Neural progenitor cell (in vitro differentiated cells): Measurements from ENCODE around the gene KIF24. TPM values are rescaled to one million over a fixed set of nuclear protein-coding genes. Genes with fewer than 3 reads are reported as not detected.
"Not testable (repeated sequence)": the region's sequence is repeated elsewhere in the genome, so short reads cannot be mapped to it uniquely, and the experiment has no call there.

Experiments
- DNase-seq: peaks from one replicate; pipeline ENCODE4 v3.0.0-alpha.2; 2016; ENCODE audit warnings: low spot score
- H2AFZ ChIP-seq: fragments of 200-600 bp; sonication (generic); replicated peaks from 2 replicates; pipeline ENCODE4 v1.6.1; 2016; ENCODE audit warnings: antibody characterized with exemption
- H3F3A ChIP-seq: fragments of 200-600 bp; sonication (generic); 2 replicates; pipeline ENCODE4 v1.6.1; 2016; ENCODE audit warnings: antibody characterized with exemption, low read depth
- H3K27ac ChIP-seq: fragments of 200-600 bp; sonication (generic); 2 replicates; pipeline ENCODE4 v1.5.1; 2016; ENCODE audit warnings: mild to moderate bottlenecking
- H3K27me3 ChIP-seq: fragments of 200-600 bp; sonication (generic); 2 replicates; pipeline ENCODE4 v1.6.1; 2016; ENCODE audit warnings: mild to moderate bottlenecking, moderate library complexity
- H3K36me3 ChIP-seq: fragments of 200-600 bp; sonication (generic); 2 replicates; pipeline ENCODE4 v1.5.1; 2016
- H3K4me1 ChIP-seq: fragments of 200-600 bp; sonication (generic); 2 replicates; pipeline ENCODE4 v1.6.1; 2016; ENCODE audit warnings: mixed run types
- H3K4me2 ChIP-seq: fragments of 200-600 bp; sonication (generic); 2 replicates; pipeline ENCODE4 v1.6.1; 2016
- H3K4me3 ChIP-seq: fragments of 200-600 bp; sonication (generic); 2 replicates; pipeline ENCODE4 v1.5.1; 2016
- H3K79me2 ChIP-seq: fragments of 200-600 bp; sonication (generic); 2 replicates; pipeline ENCODE4 v1.6.1; 2016; ENCODE audit warnings: low read depth
- H3K9ac ChIP-seq: fragments of 200-600 bp; sonication (generic); 2 replicates; pipeline ENCODE4 v1.6.1; 2016
- H3K9me3 ChIP-seq: fragments of 200-600 bp; sonication (generic); 2 replicates; pipeline ENCODE4 v1.5.1; 2016; ENCODE audit warnings: low read depth
- H4K20me1 ChIP-seq: fragments of 200-600 bp; sonication (generic); 2 replicates; pipeline ENCODE4 v1.6.1; 2016; ENCODE audit warnings: low read depth
- H3K27ac Mint-ChIP-seq: 3 replicates; pipeline ENCODE4 v1.8.0; 2021; ENCODE audit warnings: mixed read lengths
- H3K27me3 Mint-ChIP-seq: 2 replicates; pipeline ENCODE4 v1.8.0; 2022; ENCODE audit warnings: low read depth, mild to moderate bottlenecking, inconsistent platforms, moderate library complexity, mixed read lengths; ENCODE audit not compliant: insufficient read depth
- H3K36me3 Mint-ChIP-seq: 3 replicates; pipeline ENCODE4 v1.8.0; 2021; ENCODE audit warnings: mixed read lengths
- H3K4me1 Mint-ChIP-seq: 3 replicates; pipeline ENCODE4 v1.8.0; 2021; ENCODE audit warnings: mixed read lengths
- H3K4me3 Mint-ChIP-seq: 3 replicates; pipeline ENCODE4 v1.8.0; 2021; ENCODE audit warnings: mild to moderate bottlenecking, moderate library complexity, mixed read lengths
- H3K9me3 Mint-ChIP-seq: 3 replicates; pipeline ENCODE4 v1.8.0; 2020; ENCODE audit warnings: mixed read lengths
- CTCF ChIP-seq: fragments of 200-600 bp; sonication (generic); IDR thresholded peaks from 2 replicates; pipeline ENCODE4 v1.5.1; 2017; ENCODE audit warnings: antibody characterized with exemption, mild to moderate bottlenecking
- EZH2 ChIP-seq: fragments of 200-600 bp; sonication (generic); IDR thresholded peaks from 2 replicates; pipeline ENCODE4 v1.6.1; 2017; ENCODE audit warnings: antibody characterized with exemption, mild to moderate bottlenecking, moderate library complexity
- EZH2phosphoT487 ChIP-seq: fragments of 200-600 bp; sonication (generic); IDR thresholded peaks from 2 replicates; pipeline ENCODE4 v1.6.1; 2017; ENCODE audit warnings: antibody characterized with exemption
- total RNA-seq: library from RNA; depleted of rRNA; stranded (reverse); fragments of >200 nt; gene quantifications from 2 replicates; pipeline ENCODE4 v1.2.3, GENCODE V29; 2015; ENCODE audit warnings: low replicate concordance

KIF24 gene
- total RNA-seq, 1 donor from 2014 or later = 9.4 TPM

GRCh38 chr9:34317436-34317835 is 11.6 kb downstream of the KIF24 start:
- TF ChIP-seq EZH2 (no peak), EZH2phosphoT487 (no peak), CTCF (no peak)
- Mint-ChIP-seq H3K9me3 (no peaks in the 10 kb centered on the region), H3K4me3 (no peak overlapping the region), H3K36me3 (peaks cover 5% of the 10 kb centered on the region), H3K4me1 (no peaks in the 10 kb centered on the region), H3K27ac (no peak overlapping the region), H3K27me3 (no peaks in the 10 kb centered on the region)
- no peaks in the 10 kb centered on the region for H3K27me3 ChIP-seq
- no peak overlapping the region for H3K27ac ChIP-seq
- DNase-seq = no peak
- no peaks in the 10 kb centered on the region for H3K79me2 ChIP-seq
- no peak overlapping the region for H3K4me2 ChIP-seq
- H3K9ac ChIP-seq = no peak overlapping the region
- no peaks in the 10 kb centered on the region for H4K20me1 ChIP-seq
- no peak overlapping the region for H3K4me3 ChIP-seq
- no peaks in the 10 kb centered on the region for H3K36me3 ChIP-seq
- no peak overlapping the region for H2AFZ ChIP-seq
- H3K9me3 ChIP-seq = no peaks in the 10 kb centered on the region
- H3K4me1 ChIP-seq = peaks cover 1% of the 10 kb centered on the region
- no peaks in the 10 kb centered on the region for H3F3A ChIP-seq

GRCh38 chr9:34311499-34312185 is 17.4 kb downstream of the KIF24 start:
- no peaks in the 10 kb centered on the region for H3K27me3 ChIP-seq
- no peak overlapping the region for H2AFZ ChIP-seq
- Mint-ChIP-seq H3K27me3 (no peaks in the 10 kb centered on the region), H3K9me3 (no peaks in the 10 kb centered on the region), H3K27ac (no peak overlapping the region), H3K36me3 (peaks cover 9% of the 10 kb centered on the region), H3K4me3 (no peak overlapping the region), H3K4me1 (peaks cover 4% of the 10 kb centered on the region)
- no peak overlapping the region for H3K27ac ChIP-seq
- peaks cover 9% of the 10 kb centered on the region for H3K4me1 ChIP-seq
- no peaks in the 10 kb centered on the region for H3K36me3 ChIP-seq
- peaks cover 4% of the 10 kb centered on the region for H3F3A ChIP-seq
- DNase-seq = no peak
- H3K9me3 ChIP-seq = no peaks in the 10 kb centered on the region
- no peak for TF ChIP-seq CTCF
- no peak for TF ChIP-seq EZH2phosphoT487
- no peak for TF ChIP-seq EZH2
- H3K9ac ChIP-seq = no peak overlapping the region
- peak overlapping the region; percentile 29 for H3K4me2 ChIP-seq
- no peak overlapping the region for H3K4me3 ChIP-seq
- H4K20me1 ChIP-seq = no peaks in the 10 kb centered on the region
- H3K79me2 ChIP-seq = no peaks in the 10 kb centered on the region

- Histone ChIP-seq H4K20me1 (no peaks in the 10 kb centered on the region), H3K9me3 (no peaks in the 10 kb centered on the region), H3K27me3 (no peaks in the 10 kb centered on the region), H3F3A (peaks cover 4% of the 10 kb centered on the region), H3K27ac (no peak overlapping the region), H3K4me2 (no peak overlapping the region), H3K4me1 (peaks cover 9% of the 10 kb centered on the region), H2AFZ (no peak overlapping the region), H3K79me2 (no peaks in the 10 kb centered on the region), H3K36me3 (no peaks in the 10 kb centered on the region), H3K9ac (no peak overlapping the region), H3K4me3 (no peak overlapping the region)
- Mint-ChIP-seq H3K27ac (no peak overlapping the region), H3K9me3 (no peaks in the 10 kb centered on the region), H3K36me3 (peaks cover 9% of the 10 kb centered on the region), H3K27me3 (no peaks in the 10 kb centered on the region), H3K4me1 (peaks cover 4% of the 10 kb centered on the region), H3K4me3 (no peak overlapping the region)
- no peak for DNase-seq
- no peak for TF ChIP-seq EZH2phosphoT487
- TF ChIP-seq CTCF = no peak
- TF ChIP-seq EZH2 = no peak
Measured at GRCh38 chr9:34310215-34310614, 18.9 kb downstream of the KIF24 start.

GRCh38 chr9:34308316-34308715 is 20.8 kb downstream of the KIF24 start:
- not testable (repeated sequence) for H3K27ac ChIP-seq, H3K27me3 ChIP-seq, H3K9me3 Mint-ChIP-seq, H3K27ac Mint-ChIP-seq, H3K9ac ChIP-seq, H3K4me3 ChIP-seq, H3K79me2 ChIP-seq, H3K9me3 ChIP-seq, DNase-seq, H3K4me1 Mint-ChIP-seq, H3K36me3 ChIP-seq, H2AFZ ChIP-seq, H3K4me3 Mint-ChIP-seq, H3K27me3 Mint-ChIP-seq, H3K4me2 ChIP-seq, H3K36me3 Mint-ChIP-seq, H3F3A ChIP-seq, H3K4me1 ChIP-seq, H4K20me1 ChIP-seq

GRCh38 chr9:34301064-34301463 is 28.0 kb downstream of the KIF24 start:
- H3K4me2 ChIP-seq, H3K36me3 Mint-ChIP-seq, H3K27me3 ChIP-seq, H3K27ac Mint-ChIP-seq, H3K9ac ChIP-seq, H3K4me1 ChIP-seq, H3F3A ChIP-seq, H2AFZ ChIP-seq, H3K79me2 ChIP-seq, DNase-seq, H3K27ac ChIP-seq, H3K4me1 Mint-ChIP-seq, H3K36me3 ChIP-seq, H3K4me3 ChIP-seq, H3K27me3 Mint-ChIP-seq, H4K20me1 ChIP-seq, H3K4me3 Mint-ChIP-seq, H3K9me3 ChIP-seq, H3K9me3 Mint-ChIP-seq: not testable (repeated sequence)
